Tibial artery (tissue), 4 donors: ENCODE measurements around the gene MTFR2.

Experiments used
- DNase-seq, 2 donors: peaks; one replicate each; pipeline ENCODE4 v3.0.0-alpha.2; 2019
- H3K27ac ChIP-seq, 2 donors: fragments of 200-600 bp; sonication (generic) in 1 of 2; 1 replicate in 1 of 2; 2 replicates in 1 of 2; pipeline ENCODE4 v1.5.1; 2018 to 2019; ENCODE audit warnings: mild to moderate bottlenecking in 1 of 2
- H3K27me3 ChIP-seq, 2 donors: fragments of 200-600 bp; sonication (generic) in 1 of 2; one replicate each; pipeline versions ENCODE4 v1.5.1 to v1.6.0; 2016 to 2019
- H3K36me3 ChIP-seq, 3 donors: fragments of 200-600 bp; sonication (generic) in 2 of 3; one replicate each; pipeline ENCODE4 v1.5.1; 2016 to 2019; ENCODE audit warnings: mild to moderate bottlenecking in 2 of 3
- H3K4me1 ChIP-seq, 4 donors: fragments of 200-600 bp; sonication (generic) in 2 of 4; 1 replicate in 3 of 4; 2 replicates in 1 of 4; pipeline ENCODE4 v1.5.1; 2016 to 2019
- H3K4me3 ChIP-seq, 2 donors: fragments of 200-600 bp; sonication (generic) in 1 of 2; 1 replicate in 1 of 2; 2 replicates in 1 of 2; pipeline ENCODE4 v1.5.1; 2018 to 2019; ENCODE audit warnings: mild to moderate bottlenecking in 2 of 2
- H3K9me3 ChIP-seq, 3 donors: fragments of 200-600 bp; sonication (generic) in 1 of 3; one replicate each; pipeline ENCODE4 v1.5.1; 2016 to 2019
- intact Hi-C: fragments of 100-400 bp; cut with DNase I; formaldehyde crosslinking; loops from one replicate; pipeline ENCODE4 v1.15.0; 2023; ENCODE audit warnings: low total_unique reads
- TF ChIP-seq, protein P1 (sequence below), 2 experiments: fragments of 200-600 bp in 1 of 2; fragments of 450-650 bp in 1 of 2; IDR thresholded peaks; one replicate each; pipeline ENCODE4 v1.5.1; 2017 to 2019; ENCODE audit warnings: antibody characterized with exemption in 2 of 2, mild to moderate bottlenecking in 1 of 2, moderate library complexity in 1 of 2

MTFR2 gene

DNA sequence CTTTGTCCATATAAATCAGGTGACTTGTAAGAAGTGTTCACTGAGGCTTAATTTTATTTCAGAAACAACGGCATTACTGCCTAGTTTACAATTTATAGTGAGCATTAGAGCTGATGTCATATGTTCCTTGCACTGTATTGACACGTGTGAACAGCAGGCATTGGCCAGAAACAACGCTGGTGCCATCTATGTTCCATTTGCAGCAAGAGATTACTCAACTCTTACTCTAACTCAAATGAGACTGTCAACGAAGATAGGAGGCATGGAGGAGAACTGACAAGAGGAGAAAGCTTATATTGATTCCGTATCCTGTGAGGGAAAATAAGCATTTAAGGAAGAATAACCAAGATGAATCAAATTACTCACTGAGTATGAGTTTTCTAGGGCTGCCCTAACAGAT lies 48.4 kb downstream of the MTFR2 start:
- Histone ChIP-seq H3K4me3 (no peak overlapping the region), H3K4me1 (no peaks in the 10 kb centered on the region), H3K36me3 (no peaks in the 10 kb centered on the region), H3K27me3 (no peaks in the 10 kb centered on the region), H3K27ac (no peak overlapping the region), H3K9me3 (no peaks in the 10 kb centered on the region)
- TF ChIP-seq, protein P1, sequence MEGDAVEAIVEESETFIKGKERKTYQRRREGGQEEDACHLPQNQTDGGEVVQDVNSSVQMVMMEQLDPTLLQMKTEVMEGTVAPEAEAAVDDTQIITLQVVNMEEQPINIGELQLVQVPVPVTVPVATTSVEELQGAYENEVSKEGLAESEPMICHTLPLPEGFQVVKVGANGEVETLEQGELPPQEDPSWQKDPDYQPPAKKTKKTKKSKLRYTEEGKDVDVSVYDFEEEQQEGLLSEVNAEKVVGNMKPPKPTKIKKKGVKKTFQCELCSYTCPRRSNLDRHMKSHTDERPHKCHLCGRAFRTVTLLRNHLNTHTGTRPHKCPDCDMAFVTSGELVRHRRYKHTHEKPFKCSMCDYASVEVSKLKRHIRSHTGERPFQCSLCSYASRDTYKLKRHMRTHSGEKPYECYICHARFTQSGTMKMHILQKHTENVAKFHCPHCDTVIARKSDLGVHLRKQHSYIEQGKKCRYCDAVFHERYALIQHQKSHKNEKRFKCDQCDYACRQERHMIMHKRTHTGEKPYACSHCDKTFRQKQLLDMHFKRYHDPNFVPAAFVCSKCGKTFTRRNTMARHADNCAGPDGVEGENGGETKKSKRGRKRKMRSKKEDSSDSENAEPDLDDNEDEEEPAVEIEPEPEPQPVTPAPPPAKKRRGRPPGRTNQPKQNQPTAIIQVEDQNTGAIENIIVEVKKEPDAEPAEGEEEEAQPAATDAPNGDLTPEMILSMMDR (IDR thresholded peaks at IDR 0.05) = no peak
- intact Hi-C loops = no loop called here
- no peak for DNase-seq

DNA sequence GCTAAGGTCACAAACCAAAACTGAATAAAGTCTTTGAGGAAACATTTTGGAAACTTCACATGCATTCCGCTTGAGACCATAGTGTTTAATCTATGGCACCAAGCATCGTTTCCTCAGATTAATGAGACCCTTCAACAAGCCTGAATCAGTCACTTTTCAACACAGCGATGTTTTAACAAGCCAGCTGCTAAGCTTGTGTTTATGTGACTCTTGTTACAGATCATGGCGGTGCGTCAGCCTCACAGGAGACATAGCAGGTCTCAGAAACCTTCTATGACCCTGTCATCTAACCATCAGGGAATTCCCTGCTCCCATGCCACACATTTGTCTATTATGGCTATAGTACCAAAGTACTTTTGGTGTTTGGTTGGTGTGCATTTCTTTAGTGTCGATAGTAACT lies 57.2 kb downstream of the MTFR2 start:
- DNase-seq = no peak
- TF ChIP-seq, protein P1 (IDR thresholded peaks at IDR 0.05) = no peak
- Histone ChIP-seq H3K9me3 (no peaks in the 10 kb centered on the region), H3K36me3 (peaks cover 0 to 10% (median 0%) of the 10 kb centered on the region in 3 donors), H3K4me1 (no peaks in the 10 kb centered on the region), H3K27ac (no peak overlapping the region), H3K27me3 (no peaks in the 10 kb centered on the region), H3K4me3 (no peak overlapping the region)
- intact Hi-C loops = no loop called here

DNA sequence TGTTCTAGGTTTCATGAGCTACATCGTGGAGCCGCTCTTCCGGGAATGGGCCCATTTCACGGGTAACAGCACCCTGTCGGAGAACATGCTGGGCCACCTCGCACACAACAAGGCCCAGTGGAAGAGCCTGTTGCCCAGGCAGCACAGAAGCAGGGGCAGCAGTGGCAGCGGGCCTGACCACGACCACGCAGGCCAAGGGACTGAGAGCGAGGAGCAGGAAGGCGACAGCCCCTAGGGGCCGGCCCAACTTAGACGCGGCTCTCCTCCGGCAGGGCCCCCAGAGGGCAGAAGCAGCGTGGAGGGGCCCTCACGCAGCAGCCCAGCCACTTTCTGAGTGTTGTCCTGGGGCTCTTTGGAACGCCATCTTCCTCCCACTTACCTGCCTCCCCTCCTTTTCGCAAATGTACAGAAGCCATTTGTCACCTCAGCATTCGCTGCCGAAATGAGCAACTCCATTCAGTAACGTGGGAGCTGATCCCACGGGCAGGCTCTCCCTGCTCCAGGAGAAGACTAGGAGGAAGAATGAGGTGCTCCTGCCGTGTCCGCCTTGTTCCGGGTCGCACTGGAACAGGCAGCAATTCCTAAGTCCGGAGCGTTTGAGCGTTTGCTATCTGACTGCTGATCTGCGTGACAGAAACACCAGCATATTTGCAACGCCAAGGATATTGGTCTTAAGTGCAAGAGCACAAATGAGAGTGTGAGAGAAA lies 58.4 kb downstream of the MTFR2 start:
- TF ChIP-seq, protein P1 (IDR thresholded peaks at IDR 0.05) = no peak
- peaks cover 0 to 10% (median 0%) of the 10 kb centered on the region in 3 donors for H3K36me3 ChIP-seq
- intact Hi-C loops = no loop called here
- H3K4me3 ChIP-seq = no peak overlapping the region
- no peaks in the 10 kb centered on the region for H3K9me3 ChIP-seq
- no peaks in the 10 kb centered on the region for H3K27me3 ChIP-seq
- no peaks in the 10 kb centered on the region for H3K4me1 ChIP-seq
- H3K27ac ChIP-seq = no peak overlapping the region
- DNase-seq = no peak

DNA sequence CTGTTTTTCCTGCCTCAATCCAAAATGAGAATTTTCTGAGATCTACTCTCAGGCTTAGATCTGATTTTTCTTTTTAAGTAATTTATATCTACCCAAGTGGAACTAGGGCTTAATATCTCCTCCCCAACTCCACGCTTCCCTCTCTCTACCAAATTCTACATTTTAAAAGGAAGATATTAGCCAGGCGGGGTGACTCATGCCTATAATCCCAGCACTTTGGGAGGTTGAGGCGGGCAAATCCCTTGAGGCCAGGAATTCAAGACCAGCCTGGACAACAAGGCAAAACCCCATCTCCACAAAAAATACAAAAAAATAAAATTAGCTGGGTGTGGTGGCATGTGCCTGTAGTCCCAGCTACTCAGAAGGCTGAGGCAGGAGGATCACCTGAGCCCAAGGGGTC lies 61.0 kb downstream of the MTFR2 start:
- Histone ChIP-seq H3K36me3 (peaks cover 0 to 10% (median 0%) of the 10 kb centered on the region in 3 donors), H3K4me1 (no peaks in the 10 kb centered on the region), H3K4me3 (no peak overlapping the region), H3K27ac (no peak overlapping the region), H3K27me3 (no peaks in the 10 kb centered on the region), H3K9me3 (no peaks in the 10 kb centered on the region)
- TF ChIP-seq, protein P1 (IDR thresholded peaks at IDR 0.05) = no peak
- intact Hi-C loops = no loop called here
- DNase-seq = no peak

DNA sequence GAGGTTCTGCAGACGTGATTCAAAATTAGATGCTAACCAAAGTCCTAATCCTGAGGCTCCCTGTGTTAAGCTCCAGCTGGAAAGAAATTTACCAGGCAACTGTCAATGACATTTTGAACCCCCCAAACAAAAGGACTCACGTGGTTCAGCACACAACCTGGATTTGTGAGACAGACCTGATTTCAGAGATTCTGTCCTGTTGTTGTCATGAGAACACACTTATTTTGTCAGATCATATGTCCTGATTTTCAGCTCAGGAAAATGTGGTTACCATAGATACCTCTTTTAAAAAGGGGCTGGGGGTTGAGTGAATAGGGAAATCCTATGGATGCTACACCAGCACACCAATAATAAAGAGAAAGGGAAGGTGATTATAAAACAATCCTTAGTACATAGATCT lies 61.6 kb downstream of the MTFR2 start:
- Histone ChIP-seq H3K4me3 (no peak overlapping the region), H3K27ac (no peak overlapping the region), H3K36me3 (peaks cover 0 to 10% (median 0%) of the 10 kb centered on the region in 3 donors), H3K4me1 (no peaks in the 10 kb centered on the region), H3K9me3 (no peaks in the 10 kb centered on the region), H3K27me3 (no peaks in the 10 kb centered on the region)
- intact Hi-C loops = no loop called here
- TF ChIP-seq, protein P1 (IDR thresholded peaks at IDR 0.05) = no peak
- DNase-seq = no peak
